T-cell (primary cell): Measurements from ENCODE around the gene CRACR2A. TPM values are rescaled to one million over a fixed set of nuclear protein-coding genes. Genes with fewer than 3 reads are reported as not detected.
A peak's percentile ranks its signal among the peaks of the same experiment; 100 is the strongest.

Experiments used
- ATAC-seq, 4 experiments: fragments of 200-7000 bp in 3 of 4; fragments of 150-1000 bp in 1 of 4; cut with Tn5 transposase; replicated peaks in 1 of 4; 1 replicate in 3 of 4; 2 replicates in 1 of 4; pipeline ENCODE4 v1.10.0; 2021; ENCODE audit warnings: moderate library complexity in 3 of 4, mild to moderate bottlenecking in 2 of 4, moderate number of reproducible peaks in 1 of 4
- CTCF ChIA-PET, 2 donors: fragments of 300-600 bp; sonication (Branson Sonifier 250); formaldehyde crosslinking; loops; one replicate each; lab custom pipeline; 2022; ENCODE audit warnings: antibody characterized with exemption in 2 of 2; lab: Charles Lee
- POLR2A ChIA-PET, 2 donors: fragments of 300-600 bp; sonication (Branson Sonifier 250); formaldehyde crosslinking; loops; one replicate each; lab custom pipeline; 2022; ENCODE audit warnings: antibody characterized with exemption in 2 of 2; lab: Charles Lee
- DNase-seq, 35 experiments: peaks; one replicate each; pipeline versions ENCODE4 v3.0.0 to v3.0.0-alpha.2; 2013 to 2023
- H3K27ac ChIP-seq: one replicate; pipeline ENCODE4 v1.5.1; 2013; ENCODE audit warnings: low read length
- H3K27me3 ChIP-seq, 2 experiments: replicated peaks in 1 of 2; 1 replicate in 1 of 2; 2 replicates in 1 of 2; pipeline versions ENCODE4 v1.6.1 to v1.7.0; 2013; ENCODE audit warnings: low read length in 1 of 2, mixed read lengths in 1 of 2; ENCODE audit not compliant: control insufficient read depth in 2 of 2, insufficient read depth in 2 of 2; ENCODE audit errors: extremely low read depth in 1 of 2
- H3K36me3 ChIP-seq, 2 donors: 1 replicate in 1 of 2; 2 replicates in 1 of 2; pipeline versions ENCODE4 v1.6.1 to v1.7.0; 2013; ENCODE audit warnings: low read length in 1 of 2; ENCODE audit not compliant: control insufficient read depth in 2 of 2, insufficient read depth in 1 of 2; ENCODE audit errors: extremely low read depth in 1 of 2
- H3K4me1 ChIP-seq, 2 experiments: 1 replicate in 1 of 2; 2 replicates in 1 of 2; pipeline versions ENCODE4 v1.6.1 to v1.7.0; 2013; ENCODE audit warnings: low read length in 2 of 2, mixed read lengths in 1 of 2; ENCODE audit not compliant: insufficient read depth in 2 of 2, control insufficient read depth in 1 of 2; ENCODE audit errors: extremely low read depth in 1 of 2
- H3K4me3 ChIP-seq, 2 donors: 1 replicate in 1 of 2; 2 replicates in 1 of 2; pipeline versions ENCODE4 v1.5.1 to v1.7.0; 2013; ENCODE audit warnings: mild to moderate bottlenecking in 2 of 2, low read length in 1 of 2, moderate library complexity in 1 of 2; ENCODE audit not compliant: control insufficient read depth in 1 of 2; ENCODE audit errors: extremely low read depth in 1 of 2
- H3K9me3 ChIP-seq: 2 replicates; pipeline ENCODE4 v1.7.0; 2013
- H3K27ac Mint-ChIP-seq, 2 donors: one replicate each; pipeline ENCODE4 v1.8.0; 2020 to 2021; ENCODE audit warnings: mild to moderate bottlenecking in 2 of 2, mixed read lengths in 2 of 2
- H3K27me3 Mint-ChIP-seq, 2 donors: one replicate each; pipeline ENCODE4 v1.8.0; 2021 to 2022; ENCODE audit warnings: mixed read lengths in 2 of 2
- H3K36me3 Mint-ChIP-seq: one replicate; pipeline ENCODE4 v1.8.0; 2021; ENCODE audit warnings: mixed read lengths
- H3K4me1 Mint-ChIP-seq, 3 donors: one replicate each; pipeline ENCODE4 v1.8.0; 2020 to 2022; ENCODE audit warnings: mixed read lengths in 3 of 3, mild to moderate bottlenecking in 1 of 3
- H3K4me3 Mint-ChIP-seq, 3 donors: one replicate each; pipeline ENCODE4 v1.8.0; 2020 to 2022; ENCODE audit warnings: mild to moderate bottlenecking in 3 of 3, mixed read lengths in 3 of 3, moderate library complexity in 3 of 3
- H3K9me3 Mint-ChIP-seq, 3 donors: one replicate each; pipeline ENCODE4 v1.8.0; 2020 to 2022; ENCODE audit warnings: mixed read lengths in 3 of 3
- WGBS: methylation state at CpG from one replicate; pipeline ENCODE4 v1.1.5; 2013; ENCODE audit warnings: missing lambda C conversion rate; ENCODE audit not compliant: insufficient coverage; 5-methylcytosine and 5-hydroxymethylcytosine counted together
- total RNA-seq, 35 experiments: library from RNA in 6 of 35; stranded (reverse) in 6 of 35; fragments of 120-200 nt in 1 of 35; gene quantifications; one replicate each; pipeline versions ENCODE4 v1.2.1 to v1.2.4 and lab custom pipeline; 2013 to 2026

CRACR2A gene
- total RNA-seq, 5 donors from 2014 or later (not counting 1 experiment from before 2014, with no cell fraction given), result 38.3 to 47.0 (median 40.6) TPM

DNA sequence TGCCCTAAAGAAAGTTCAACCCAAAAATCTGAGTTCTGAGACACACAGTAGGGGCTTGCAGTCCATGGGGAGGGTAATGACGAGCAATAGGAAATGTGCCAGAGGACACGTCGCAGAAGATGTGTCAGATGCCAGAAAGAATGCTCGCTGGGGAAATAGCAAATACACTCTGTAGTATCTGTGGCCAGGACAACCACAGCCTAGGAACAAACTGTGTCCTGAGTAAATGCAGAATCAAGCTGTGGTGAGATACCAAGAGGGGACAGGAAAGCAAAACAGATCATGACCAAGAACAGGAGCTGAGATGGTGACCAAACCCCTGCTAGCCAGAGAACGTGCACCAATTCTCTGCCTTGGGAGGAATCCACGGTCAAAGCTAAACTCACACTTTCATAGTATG lies 9.1 kb downstream of the CRACR2A start:
- no peak for ATAC-seq
- Mint-ChIP-seq H3K27ac (peak overlapping the region; percentile 60 to 73), H3K27me3 (no peaks in the 10 kb centered on the region), H3K9me3 (no peaks in the 10 kb centered on the region), H3K36me3 (peaks cover 52% of the 10 kb centered on the region), H3K4me1 (peaks cover 16 to 63% (median 50%) of the 10 kb centered on the region in 3 donors), H3K4me3 (no peak overlapping the region)
- WGBS, result 60% methylated on average over 4 of the region's 6 CpGs
- no peak overlapping the region for H3K4me3 ChIP-seq
- peaks cover 7 to 38% of the 10 kb centered on the region in 2 experiments for H3K4me1 ChIP-seq
- H3K27me3 ChIP-seq, result no peaks in the 10 kb centered on the region
- H3K27ac ChIP-seq, result no peak overlapping the region
- ChIA-PET CTCF (interaction anchor here in 1 of 2 donors (1.0 kb wide), 1 partner anchor 37 kb away, joined by 3 read pairs; no protein-coding TSS in a partner anchor), POLR2A (no interaction called here)
- peaks cover 0 to 21% of the 10 kb centered on the region in 2 donors for H3K36me3 ChIP-seq
- DNase-seq, result no peak
- no peaks in the 10 kb centered on the region for H3K9me3 ChIP-seq

DNA sequence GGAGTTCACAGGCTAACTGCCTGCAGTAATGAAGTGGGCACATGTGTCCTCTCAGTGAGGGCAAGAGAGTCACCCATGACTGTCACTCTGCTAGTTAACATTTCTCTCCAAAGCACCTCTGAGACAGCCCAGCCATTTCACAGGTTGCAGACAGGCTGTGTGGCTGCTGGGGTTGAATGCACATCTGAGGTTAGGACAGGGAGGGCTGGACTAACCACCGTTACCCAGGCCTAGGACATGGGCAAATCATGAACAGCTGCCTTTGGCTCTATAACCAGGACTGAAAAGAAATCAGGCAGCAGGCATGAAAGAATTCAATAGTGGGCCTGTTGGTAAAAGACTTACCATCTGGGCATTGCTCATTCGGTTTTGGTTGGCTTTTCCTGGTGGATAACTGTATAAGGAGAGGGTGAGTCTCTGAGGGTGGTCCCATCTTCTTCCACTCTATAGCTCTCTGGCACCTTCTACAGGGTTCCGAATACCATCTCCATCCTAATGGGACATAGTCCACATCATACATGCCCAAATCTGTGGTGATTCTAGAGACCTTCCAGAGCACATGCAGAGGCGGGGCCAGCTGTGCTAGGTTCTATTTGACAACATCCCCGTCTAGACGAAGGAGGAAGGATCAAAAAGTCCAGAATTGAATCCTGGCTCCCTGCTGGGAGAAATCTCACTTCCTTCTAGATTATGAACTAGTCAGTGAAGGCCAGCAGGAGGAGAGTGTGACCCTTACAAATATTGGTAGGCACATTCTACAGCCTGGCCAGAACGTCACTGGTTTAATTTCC lies 10.8 kb downstream of the CRACR2A start:
- ChIA-PET CTCF (interaction anchor here (0.5 to 1.2 kb wide), 4 partner anchors 10 to 1012 kb away, joined by 3 read pairs; no protein-coding TSS in a partner anchor), POLR2A (no interaction called here)
- no peak overlapping the region for H3K4me3 ChIP-seq
- H3K4me1 Mint-ChIP-seq, result peaks cover 16 to 50% (median 35%) of the 10 kb centered on the region in 3 donors
- 97% methylated on average over 6 of the region's 7 CpGs for WGBS
- peaks cover under 1 to 21% of the 10 kb centered on the region in 2 experiments for H3K4me1 ChIP-seq
- no peak for ATAC-seq
- H3K4me3 Mint-ChIP-seq, result no peak overlapping the region
- H3K27ac ChIP-seq, result no peak overlapping the region
- no peaks in the 10 kb centered on the region for H3K27me3 ChIP-seq
- H3K36me3 ChIP-seq, result peaks cover 0 to 21% of the 10 kb centered on the region in 2 donors
- H3K27me3 Mint-ChIP-seq, result no peaks in the 10 kb centered on the region
- peaks cover 50% of the 10 kb centered on the region for H3K36me3 Mint-ChIP-seq
- DNase-seq, result no peak
- no peak overlapping the region for H3K27ac Mint-ChIP-seq
- no peaks in the 10 kb centered on the region for H3K9me3 ChIP-seq
- H3K9me3 Mint-ChIP-seq, result no peaks in the 10 kb centered on the region

DNA sequence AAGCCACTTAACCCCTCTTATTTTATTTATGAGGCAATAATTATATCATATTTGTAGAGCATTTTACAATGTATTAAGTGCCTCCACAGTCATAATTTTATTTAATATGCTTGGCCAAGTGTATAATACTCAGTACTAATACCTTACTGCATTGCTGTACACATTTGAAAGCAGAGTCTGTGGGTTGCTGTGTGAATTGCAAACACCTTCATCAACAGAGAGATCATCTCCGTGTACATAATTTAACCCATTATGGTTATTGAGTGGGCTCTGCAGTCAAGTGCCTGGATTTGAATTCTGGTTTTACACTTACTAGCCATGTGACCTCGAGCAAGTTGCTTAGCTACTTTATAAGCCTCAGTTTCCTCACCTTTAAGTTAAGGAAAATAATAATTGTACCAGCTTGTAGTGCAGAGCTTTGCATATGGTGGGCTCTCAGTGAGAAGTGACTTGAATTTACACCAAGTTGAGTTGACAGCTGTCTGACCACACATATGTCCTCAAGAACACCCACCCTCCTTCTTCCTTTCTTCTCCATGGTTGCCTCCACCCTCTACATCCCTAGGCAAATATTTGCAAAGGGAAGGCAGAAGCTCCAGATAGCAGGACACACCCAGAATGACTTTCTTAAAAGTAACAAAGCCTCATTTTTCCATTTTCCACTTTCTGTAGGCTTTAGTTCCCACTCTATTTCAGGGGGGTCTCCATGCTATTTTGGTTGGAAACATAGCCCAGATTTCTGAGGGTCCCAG lies 12.3 kb downstream of the CRACR2A start:
- Histone ChIP-seq H3K27ac (no peak overlapping the region), H3K4me3 (no peak overlapping the region), H3K36me3 (peaks cover 0 to 24% of the 10 kb centered on the region in 2 donors), H3K9me3 (no peaks in the 10 kb centered on the region), H3K4me1 (peaks cover 0 to 14% of the 10 kb centered on the region in 2 experiments), H3K27me3 (no peaks in the 10 kb centered on the region)
- Mint-ChIP-seq H3K27me3 (no peaks in the 10 kb centered on the region), H3K27ac (no peak overlapping the region), H3K9me3 (no peaks in the 10 kb centered on the region), H3K36me3 (peaks cover 36% of the 10 kb centered on the region), H3K4me3 (no peak overlapping the region), H3K4me1 (peaks cover 16 to 38% (median 25%) of the 10 kb centered on the region in 3 donors)
- ATAC-seq, result no peak
- WGBS, result no CpG with 5 or more reads among the region's 2 CpGs
- CTCF ChIA-PET, result no interaction called here
- no peak for DNase-seq
- POLR2A ChIA-PET, result no interaction called here

- 96% methylated on average over 4 of the region's 4 CpGs for WGBS
- Mint-ChIP-seq H3K9me3 (no peaks in the 10 kb centered on the region), H3K36me3 (peaks cover 28% of the 10 kb centered on the region), H3K27ac (no peak overlapping the region), H3K4me3 (no peak overlapping the region), H3K4me1 (peaks cover 3 to 6% (median 5%) of the 10 kb centered on the region in 3 donors), H3K27me3 (no peaks in the 10 kb centered on the region)
- Histone ChIP-seq H3K4me1 (no peaks in the 10 kb centered on the region), H3K27ac (no peak overlapping the region), H3K9me3 (no peaks in the 10 kb centered on the region), H3K4me3 (no peak overlapping the region), H3K27me3 (no peaks in the 10 kb centered on the region), H3K36me3 (peaks cover 14 to 27% of the 10 kb centered on the region in 2 donors)
- no peak for DNase-seq
- POLR2A ChIA-PET, result no interaction called here
- CTCF ChIA-PET, result no interaction called here
- no peak for ATAC-seq
Observed at GRCh38 chr12:3735432-3735831, 17.5 kb downstream of the CRACR2A start.

DNA sequence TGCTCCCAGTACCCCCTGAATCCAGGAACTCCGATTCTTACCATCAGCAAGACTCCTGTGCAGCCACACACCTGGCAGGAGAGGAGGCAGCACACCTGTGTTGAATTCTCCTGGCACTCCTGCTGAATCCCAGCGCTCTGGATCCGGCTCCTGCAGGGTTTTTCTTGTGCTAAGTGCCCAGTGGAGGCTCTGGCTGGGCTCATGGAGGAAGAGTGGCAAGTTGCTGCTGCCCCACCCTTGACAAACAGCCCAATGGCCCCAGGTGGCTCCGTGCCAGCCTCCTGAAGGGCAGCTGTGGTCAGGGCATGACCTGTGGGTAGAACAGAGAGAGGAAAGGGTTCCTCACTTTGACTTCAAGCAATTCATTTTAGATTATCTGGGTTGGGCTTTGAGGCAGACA lies 20.0 kb downstream of the CRACR2A start:
- Mint-ChIP-seq H3K9me3 (no peaks in the 10 kb centered on the region), H3K27ac (no peak overlapping the region)

GRCh38 chr12:3730111-3730510 lies 22.8 kb downstream of the CRACR2A start:
- no peaks in the 10 kb centered on the region for H3K27me3 Mint-ChIP-seq
- H3K27ac ChIP-seq, result no peak overlapping the region
- ChIA-PET CTCF (interaction anchor here in 1 of 2 donors (0.6 kb wide), 1 partner anchor 564 kb away, joined by 11 read pairs; no protein-coding TSS in a partner anchor), POLR2A (no interaction called here)
- WGBS, result 100% methylated on average over 1 of the region's 6 CpGs
- H3K27ac Mint-ChIP-seq, result peak overlapping the region; percentile 3 to 7
- peaks cover 64% of the 10 kb centered on the region for H3K36me3 Mint-ChIP-seq
- ATAC-seq (no peak), DNase-seq (no peak)
- H3K4me1 Mint-ChIP-seq, result peaks cover 34 to 48% (median 41%) of the 10 kb centered on the region in 3 donors
- H3K4me1 ChIP-seq, result peaks cover 16 to 28% of the 10 kb centered on the region in 2 experiments
- H3K36me3 ChIP-seq, result peaks cover 14 to 40% of the 10 kb centered on the region in 2 donors
- no peak overlapping the region for H3K4me3 Mint-ChIP-seq
- H3K9me3 ChIP-seq, result no peaks in the 10 kb centered on the region
- H3K9me3 Mint-ChIP-seq, result no peaks in the 10 kb centered on the region
- H3K4me3 ChIP-seq, result no peak overlapping the region
- no peaks in the 10 kb centered on the region for H3K27me3 ChIP-seq

More for the DNA sequence above, 20.0 kb downstream of the CRACR2A start:
- Histone ChIP-seq H3K36me3 (peaks cover 14 to 38% of the 10 kb centered on the region in 2 donors), H3K27me3 (no peaks in the 10 kb centered on the region), H3K4me3 (no peak overlapping the region), H3K9me3 (no peaks in the 10 kb centered on the region), H3K27ac (no peak overlapping the region), H3K4me1 (peaks cover 6 to 21% of the 10 kb centered on the region in 2 experiments)
- Mint-ChIP-seq H3K36me3 (peaks cover 44% of the 10 kb centered on the region), H3K4me3 (no peak overlapping the region), H3K4me1 (peaks cover 20 to 29% (median 29%) of the 10 kb centered on the region in 3 donors), H3K27me3 (no peaks in the 10 kb centered on the region)
- CTCF ChIA-PET, result interaction anchor here in 1 of 2 donors (0.5 kb wide), 1 partner anchor 846 kb away, joined by 3 read pairs; no protein-coding TSS in a partner anchor
- ATAC-seq, result no peak
- POLR2A ChIA-PET, result no interaction called here
- WGBS, result 93% methylated on average over 3 of the region's 4 CpGs
- no peak for DNase-seq
